Pancreas (tissue), 10 donors: ENCODE measurements around the gene CSNK2A1. TPM values are rescaled to one million over a fixed set of nuclear protein-coding genes. Genes with fewer than 3 reads are reported as not detected.

Experiments
- ATAC-seq, 4 donors: fragments of 200-7000 bp; cut with Tn5 transposase; one replicate each; pipeline versions ENCODE4 v1.8.0 to v1.9.1; 2020; ENCODE audit warnings: mild to moderate bottlenecking in 4 of 4, moderate library complexity in 4 of 4
- DNase-seq, 6 donors: peaks; one replicate each; pipeline ENCODE4 v3.0.0-alpha.2; 2020
- FAIRE-seq: peaks from 2 replicates; lab custom pipeline; 2012; peaks lifted over from hg19 to GRCh38; lab: Jason Lieb, UNC
- H3K27ac ChIP-seq, 4 donors: fragments of 200-600 bp; sonication (generic); 1 replicate in 3 of 4; 2 replicates in 1 of 4; pipeline versions ENCODE4 v1.5.0 to v1.8.0; 2020
- H3K27me3 ChIP-seq, 4 donors: fragments of 200-600 bp; one replicate each; pipeline ENCODE4 v1.8.0; 2021
- H3K36me3 ChIP-seq, 3 donors: fragments of 200-600 bp; sonication (generic) in 1 of 3; one replicate each; pipeline versions ENCODE4 v1.5.0 to v1.8.0; 2020 to 2021
- H3K4me1 ChIP-seq, 3 donors: fragments of 200-600 bp; one replicate each; pipeline ENCODE4 v1.8.0; 2021
- H3K4me3 ChIP-seq, 4 donors: fragments of 200-600 bp; sonication (generic) in 2 of 4; one replicate each; pipeline versions ENCODE4 v1.5.0 to v1.8.0; 2020 to 2021
- H3K9me3 ChIP-seq, 4 donors: fragments of 200-600 bp; one replicate each; pipeline ENCODE4 v1.8.0; 2021
- WGBS, 2 donors: extraction: QIAGEN DNeasy Blood & Tissue Kit; methylation state at CpG; one replicate each; pipeline ENCODE4 v1.1.7; 2013; 5-methylcytosine and 5-hydroxymethylcytosine counted together
- intact Hi-C, 3 donors: fragments of 100-400 bp; cut with DNase I; formaldehyde crosslinking; loops; one replicate each; pipeline versions ENCODE4 v1.11.1 to v1.14.2; 2022
- polyA plus RNA-seq, 2 donors: library from polyadenylated mRNA; stranded (reverse); fragments of 200-250 nt; gene quantifications; one replicate each; pipeline ENCODE4 v1.2.3, GENCODE V29; 2013
- total RNA-seq, 6 donors: library from RNA; stranded (reverse); fragmentation: NEBNext Ultra II Directional in 4 of 6; extraction: Animal tissue kit (Norgen Biotek cat#: 25700) in 4 of 6; gene quantifications; one replicate each; pipeline versions ENCODE4 v1.2.1 to v1.2.4, GENCODE V29; 2021 to 2023
- TF ChIP-seq, protein P1 (sequence below), 4 donors: fragments of 200-600 bp; sonication (generic) in 3 of 4; IDR thresholded peaks; one replicate each; pipeline versions ENCODE4 v1.5.0 to v1.8.0; 2021; ENCODE audit warnings: antibody characterized with exemption in 4 of 4
- donor health status: healthy with polysubstance abuse.
- donor health status: DM: no; HTN: no; CAD: no; lungs with moderate emphysema.
- donor health status: DM: no; HTN: no; CAD: no.
- donor health status: control.
- donor health status: control.
- donor health status: Bipolar disorder and iron deficiency.
- donor health status: DM: yes; HTN: yes; CAD: no.
- donor health status: DM: no; HTN: no; CAD: no.
- donor health status: DM: no; HTN: no; CAD: no.
- donor health status: DM: yes; HTN: yes; CAD: no.

Gene CSNK2A1
- total and polyA plus RNA-seq, 8 donors, result 12.7 to 57.4 (median 46.2) TPM

DNA sequence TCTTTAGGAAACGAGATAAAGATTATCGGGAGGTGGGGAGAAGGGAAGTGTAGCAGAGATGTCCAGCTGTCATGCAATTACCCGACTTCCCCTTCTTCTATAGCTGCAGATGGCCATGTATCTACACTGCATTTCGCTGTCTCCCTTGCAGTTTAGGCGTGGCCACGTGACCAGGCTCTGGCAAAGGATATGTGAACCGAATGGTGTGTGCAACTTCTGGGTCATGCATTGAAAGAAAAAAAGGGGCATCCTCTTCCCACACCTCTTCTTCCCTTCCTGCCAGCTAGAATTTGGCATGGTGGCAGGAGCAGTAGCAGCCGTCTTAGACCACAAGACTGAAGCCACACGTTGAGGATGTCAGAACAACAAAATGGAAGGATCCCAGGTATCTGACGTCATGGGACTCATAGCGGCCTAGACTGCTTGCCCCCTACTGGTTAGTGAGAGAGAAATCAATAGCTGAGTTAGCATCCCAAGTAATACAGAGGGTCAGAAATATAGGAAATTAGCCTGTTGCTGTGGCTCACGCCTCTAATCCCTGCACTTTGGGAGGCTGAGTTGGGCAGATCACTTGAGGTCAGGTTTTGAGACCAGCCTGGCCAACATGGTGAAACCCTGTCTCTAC is 33.7 kb upstream of the CSNK2A1 start:
- Histone ChIP-seq H3K4me3 (no peak overlapping the region), H3K36me3 (no peaks in the 10 kb centered on the region), H3K4me1 (no peaks in the 10 kb centered on the region), H3K27ac (no peak overlapping the region), H3K9me3 (no peaks in the 10 kb centered on the region), H3K27me3 (peaks cover 0 to 10% (median 2%) of the 10 kb centered on the region in 4 donors)
- DNase-seq (no peak), FAIRE-seq (no peak), ATAC-seq (no peak)
- TF ChIP-seq, protein P1, sequence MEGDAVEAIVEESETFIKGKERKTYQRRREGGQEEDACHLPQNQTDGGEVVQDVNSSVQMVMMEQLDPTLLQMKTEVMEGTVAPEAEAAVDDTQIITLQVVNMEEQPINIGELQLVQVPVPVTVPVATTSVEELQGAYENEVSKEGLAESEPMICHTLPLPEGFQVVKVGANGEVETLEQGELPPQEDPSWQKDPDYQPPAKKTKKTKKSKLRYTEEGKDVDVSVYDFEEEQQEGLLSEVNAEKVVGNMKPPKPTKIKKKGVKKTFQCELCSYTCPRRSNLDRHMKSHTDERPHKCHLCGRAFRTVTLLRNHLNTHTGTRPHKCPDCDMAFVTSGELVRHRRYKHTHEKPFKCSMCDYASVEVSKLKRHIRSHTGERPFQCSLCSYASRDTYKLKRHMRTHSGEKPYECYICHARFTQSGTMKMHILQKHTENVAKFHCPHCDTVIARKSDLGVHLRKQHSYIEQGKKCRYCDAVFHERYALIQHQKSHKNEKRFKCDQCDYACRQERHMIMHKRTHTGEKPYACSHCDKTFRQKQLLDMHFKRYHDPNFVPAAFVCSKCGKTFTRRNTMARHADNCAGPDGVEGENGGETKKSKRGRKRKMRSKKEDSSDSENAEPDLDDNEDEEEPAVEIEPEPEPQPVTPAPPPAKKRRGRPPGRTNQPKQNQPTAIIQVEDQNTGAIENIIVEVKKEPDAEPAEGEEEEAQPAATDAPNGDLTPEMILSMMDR (IDR thresholded peaks at IDR 0.05), result no peak
- WGBS, 2 donors, result 57 to 71% methylated on average over 12 of the region's 12 CpGs
- intact Hi-C loops, result no loop called here

DNA sequence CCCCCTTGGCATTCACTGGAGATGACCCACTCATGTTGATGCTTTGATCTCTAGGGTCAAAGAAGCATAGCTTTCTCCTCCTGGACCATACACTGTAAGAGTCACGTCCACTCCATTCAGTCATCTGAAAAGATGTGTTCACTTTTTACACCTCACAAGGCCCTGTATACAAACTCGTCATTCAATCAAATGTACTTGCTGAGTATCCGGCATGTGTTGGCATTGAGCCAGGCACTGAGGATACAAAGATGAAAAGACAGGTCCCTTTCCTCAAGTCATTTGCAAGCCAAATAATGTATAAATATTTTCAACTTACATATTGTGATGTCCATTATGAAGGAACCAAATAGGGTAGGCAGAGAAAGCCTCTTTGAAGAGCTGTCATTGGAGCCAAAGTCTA is 32.6 kb upstream of the CSNK2A1 start:
- no peak for ATAC-seq

DNA sequence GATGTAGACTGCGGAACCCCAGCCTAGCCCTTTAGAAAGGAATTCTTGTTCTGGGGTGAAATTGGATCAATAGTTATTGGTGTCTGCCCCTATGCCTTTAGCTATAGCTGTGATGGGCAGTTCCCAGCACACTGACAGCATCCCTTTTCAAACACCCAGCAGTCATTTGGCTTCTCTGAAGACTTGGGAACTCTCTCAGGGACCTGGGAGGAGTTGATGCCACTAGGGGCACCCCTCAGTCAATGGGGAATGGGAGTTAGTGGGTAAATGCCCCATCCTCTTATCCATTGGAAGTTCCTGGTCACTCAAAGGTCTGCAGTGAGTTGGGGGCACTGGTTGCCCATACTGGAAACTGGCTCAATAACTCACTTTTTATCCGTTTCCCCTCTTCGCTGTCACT is 31.6 kb upstream of the CSNK2A1 start:
- H3K27ac ChIP-seq, result no peak overlapping the region
- ATAC-seq (no peak), DNase-seq (no peak), FAIRE-seq (no peak)
- H3K4me1 ChIP-seq, result no peaks in the 10 kb centered on the region
- H3K4me3 ChIP-seq, result no peak overlapping the region
- no peaks in the 10 kb centered on the region for H3K9me3 ChIP-seq
- 76 to 89% methylated on average over 3 of the region's 3 CpGs for WGBS, 2 donors
- peaks cover 0 to 5% (median 0%) of the 10 kb centered on the region in 4 donors for H3K27me3 ChIP-seq
- intact Hi-C loops, result no loop called here
- no peaks in the 10 kb centered on the region for H3K36me3 ChIP-seq
- TF ChIP-seq, protein P1 (IDR thresholded peaks at IDR 0.05), result no peak

More for the DNA sequence above, 32.6 kb upstream of the CSNK2A1 start:
- Histone ChIP-seq H3K36me3 (no peaks in the 10 kb centered on the region), H3K4me1 (no peaks in the 10 kb centered on the region), H3K9me3 (no peaks in the 10 kb centered on the region), H3K4me3 (no peak overlapping the region), H3K27me3 (peaks cover 0 to 6% (median 0%) of the 10 kb centered on the region in 4 donors), H3K27ac (no peak overlapping the region)
- no peak for DNase-seq
- intact Hi-C loops, result no loop called here
- WGBS, 2 donors, result 40 to 42% methylated on average over 3 of the region's 3 CpGs
- no peak for FAIRE-seq
- TF ChIP-seq, protein P1 (IDR thresholded peaks at IDR 0.05), result no peak

DNA sequence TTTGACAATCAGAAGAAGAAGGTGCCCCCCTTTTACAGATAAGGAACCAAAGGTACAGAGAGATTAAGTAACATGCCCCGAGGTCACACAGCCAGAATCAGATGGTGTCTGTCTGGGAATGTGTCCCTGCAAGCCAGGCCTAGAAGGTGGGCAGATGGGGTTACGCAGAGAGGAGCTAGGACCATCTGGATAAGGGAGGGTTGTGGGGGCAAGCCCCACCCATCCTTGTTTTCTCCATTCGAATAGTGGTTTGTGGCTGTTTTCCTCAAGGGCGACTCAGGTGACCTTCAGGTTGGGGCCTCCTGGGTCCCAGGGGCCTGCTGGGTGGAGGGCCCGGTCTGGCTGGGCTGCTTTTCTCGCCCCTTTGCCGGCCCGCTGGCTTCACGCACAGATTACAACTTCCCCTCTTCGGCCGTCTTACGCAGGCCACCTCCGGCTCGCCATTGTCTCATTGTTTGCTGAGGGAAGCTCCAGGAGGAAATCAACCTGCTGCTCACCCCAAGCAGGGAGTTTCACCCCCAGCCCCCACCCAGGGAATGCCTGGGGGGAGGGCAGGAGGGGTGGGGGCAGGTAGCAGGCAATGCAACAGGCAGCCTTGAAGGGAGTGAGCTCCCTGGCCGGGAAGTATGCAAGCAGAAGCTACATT is 30.8 kb upstream of the CSNK2A1 start:
- intact Hi-C loops, result no loop called here
- TF ChIP-seq, protein P1 (IDR thresholded peaks at IDR 0.05), result no peak
- DNase-seq (no peak), ATAC-seq (no peak), FAIRE-seq (no peak)
- Histone ChIP-seq H3K36me3 (no peaks in the 10 kb centered on the region), H3K4me1 (no peaks in the 10 kb centered on the region), H3K27ac (no peak overlapping the region), H3K9me3 (no peaks in the 10 kb centered on the region), H3K27me3 (peaks cover 0 to 5% (median 0%) of the 10 kb centered on the region in 4 donors), H3K4me3 (no peak overlapping the region)
- 39 to 49% methylated on average over 15 of the region's 15 CpGs for WGBS, 2 donors
